Measurements from ENCODE around the gene BPIFB6. TPM values are rescaled to one million over a fixed set of nuclear protein-coding genes. Genes with fewer than 3 reads are reported as not detected.

Gene BPIFB6
- total RNA-seq (2014; rRNA removed), result not detected in 2 replicates
- not detected for polyA plus RNA-seq (2012)

DNA sequence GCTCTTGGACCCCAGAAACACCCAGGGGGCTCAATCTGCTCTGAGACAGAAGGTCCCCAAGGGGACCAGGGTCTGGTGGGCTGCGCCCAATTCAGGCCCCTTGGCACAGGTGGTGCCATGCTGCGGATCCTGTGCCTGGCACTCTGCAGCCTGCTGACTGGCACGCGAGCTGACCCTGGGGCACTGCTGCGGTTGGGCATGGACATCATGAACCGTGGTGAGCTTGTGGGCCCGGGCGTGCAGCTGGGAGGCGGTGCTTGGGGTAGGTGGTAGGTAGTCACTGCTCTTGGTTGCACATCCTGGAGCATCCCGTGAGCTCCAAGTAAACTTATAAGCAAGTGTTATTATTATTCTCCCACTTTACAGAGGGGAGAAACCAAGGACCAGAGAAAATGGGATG, at the start of gene BPIFB6:
BPIFB6 (plus strand) TSS at position 118 of the 400 bp plus-strand sequence; CDS start at position 118, 0 bp downstream.
- DNase-seq (ENCODE audit: low read depth), result no peak

DNA sequence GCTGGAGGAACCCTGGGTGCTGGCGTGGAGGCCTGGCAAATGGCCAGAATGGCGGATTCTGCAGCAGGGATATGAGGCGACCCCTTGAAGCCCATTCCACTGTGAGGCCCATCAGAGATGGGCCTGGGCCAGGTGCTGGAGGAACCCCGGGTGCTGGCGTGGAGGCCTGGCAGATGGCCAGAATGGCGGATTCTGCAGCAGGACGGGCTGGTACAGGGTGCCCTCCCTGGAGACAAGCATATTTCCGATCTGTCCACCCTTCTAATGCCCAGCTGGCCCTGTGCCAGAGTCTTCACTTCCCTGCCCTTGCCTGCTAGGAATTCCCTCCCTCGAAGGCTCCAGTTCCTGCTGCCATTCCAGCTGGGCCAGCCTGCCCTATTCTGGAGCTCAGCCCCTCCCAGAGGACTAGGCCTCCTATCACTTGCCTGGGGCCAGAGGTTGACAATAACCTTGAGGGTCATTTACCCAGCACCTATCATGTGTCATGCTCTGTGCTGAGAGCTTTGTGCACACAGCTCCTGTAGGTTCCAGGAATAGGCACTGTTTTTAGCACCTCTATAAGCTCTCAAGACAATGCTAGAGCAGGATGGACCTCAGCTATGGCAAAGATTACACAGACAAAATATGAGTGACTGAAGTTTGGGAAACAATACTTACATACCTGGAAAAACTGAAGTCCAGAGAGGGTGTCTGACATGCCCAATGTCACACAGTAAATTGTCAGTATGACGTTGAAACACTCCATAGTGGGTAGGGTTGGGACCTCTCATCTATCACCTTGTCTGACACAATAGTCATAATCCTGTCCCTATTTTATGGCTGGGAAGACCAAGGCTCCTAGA, 48.6 kb upstream of the BPIFB6 start:
- no peak for DNase-seq (ENCODE audit: low read depth)

DNA sequence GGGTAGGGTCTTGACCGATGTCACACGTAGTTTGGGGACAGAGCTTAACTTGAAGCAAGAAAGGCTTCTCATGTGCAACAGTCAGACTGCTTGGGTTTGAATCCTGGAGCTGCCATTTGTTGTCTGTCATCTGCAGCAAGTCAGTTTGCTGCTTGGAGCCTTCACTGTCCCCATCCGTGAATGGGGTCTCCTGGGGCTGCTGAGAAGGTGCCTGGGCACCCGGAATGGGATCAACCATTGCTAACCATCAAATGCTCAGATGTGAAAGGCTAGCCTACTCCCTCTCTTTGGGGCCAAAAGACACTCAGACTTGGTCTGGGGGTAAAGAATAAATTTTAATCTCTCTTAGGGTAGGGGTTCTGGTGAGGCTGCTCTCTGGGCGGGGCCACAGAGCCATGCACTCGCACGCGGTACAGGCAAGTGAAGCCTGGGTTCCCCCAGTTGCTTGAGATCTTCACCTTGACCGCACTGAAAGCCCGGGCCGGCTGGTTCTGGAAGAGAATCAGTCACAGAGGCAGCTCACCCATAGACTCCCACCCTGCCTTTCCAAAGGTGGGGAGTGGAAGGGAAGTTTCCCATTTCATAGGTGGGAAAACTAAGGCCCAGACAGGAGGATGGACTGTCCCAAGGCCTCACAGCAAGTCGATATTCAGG, 47.9 kb upstream of the BPIFB6 start:
- no peak for DNase-seq (ENCODE audit: low read depth)

- DNase-seq (ENCODE audit: low read depth), result no peak
These were observed 47.3 kb upstream of the BPIFB6 start for GRCh38 chr20:32984196-32984595.

DNA sequence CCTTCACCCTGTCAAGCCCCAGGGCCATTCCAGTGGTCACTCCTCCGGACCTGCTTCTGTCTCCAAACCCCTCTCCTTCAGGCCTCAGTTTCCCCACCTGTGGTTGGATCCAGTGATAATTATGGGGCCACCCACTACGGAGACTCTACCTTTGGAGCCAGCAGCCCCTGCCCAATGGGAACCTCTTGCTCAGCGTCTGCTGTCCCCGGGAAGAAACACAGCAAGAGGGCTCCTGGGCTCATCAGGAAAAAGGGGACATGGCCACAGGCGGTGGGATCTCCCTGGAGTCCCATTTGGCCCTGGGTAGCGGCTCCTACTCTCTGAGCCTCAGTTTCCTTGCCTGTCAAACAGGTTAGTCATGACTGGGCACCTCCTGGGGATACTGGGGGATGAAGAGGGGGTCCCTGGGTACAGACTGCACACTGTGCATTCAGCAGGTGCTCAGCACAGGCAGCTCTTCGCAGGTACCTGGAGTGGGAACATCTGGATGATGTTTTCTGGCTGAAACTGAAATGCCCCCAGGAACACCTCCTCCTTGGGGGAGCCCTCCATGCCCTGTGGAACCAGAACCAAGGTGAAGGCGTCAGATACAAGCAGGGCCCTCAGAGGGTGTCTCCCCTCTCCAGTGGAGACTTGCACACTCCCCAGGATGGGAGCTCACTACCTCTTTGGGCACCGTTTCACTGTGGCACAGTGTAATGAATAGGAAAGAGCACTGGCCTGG, 46.7 kb upstream of the BPIFB6 start:
- DNase-seq (ENCODE audit: low read depth), result no peak

DNA sequence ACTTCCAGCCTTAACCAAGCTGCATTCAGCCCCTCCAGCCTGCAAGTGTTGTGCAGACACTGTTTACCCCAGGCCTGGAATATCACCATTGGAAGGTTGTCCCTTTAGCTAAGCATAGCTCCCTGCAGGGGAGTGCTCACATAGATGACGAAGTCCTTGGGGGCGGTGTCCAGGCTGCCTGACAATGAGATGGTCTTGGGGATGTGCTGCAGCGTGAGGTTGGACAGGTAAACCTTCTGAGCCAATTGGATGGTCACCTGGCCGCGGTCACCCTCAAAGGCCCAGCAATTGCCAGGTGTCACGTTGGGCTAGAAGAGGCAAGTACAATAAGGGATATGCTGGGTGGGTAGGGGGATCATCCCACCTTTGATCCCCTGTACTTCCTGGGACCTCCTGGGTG, 45.9 kb upstream of the BPIFB6 start:
- no peak for DNase-seq (ENCODE audit: low read depth)

DNA sequence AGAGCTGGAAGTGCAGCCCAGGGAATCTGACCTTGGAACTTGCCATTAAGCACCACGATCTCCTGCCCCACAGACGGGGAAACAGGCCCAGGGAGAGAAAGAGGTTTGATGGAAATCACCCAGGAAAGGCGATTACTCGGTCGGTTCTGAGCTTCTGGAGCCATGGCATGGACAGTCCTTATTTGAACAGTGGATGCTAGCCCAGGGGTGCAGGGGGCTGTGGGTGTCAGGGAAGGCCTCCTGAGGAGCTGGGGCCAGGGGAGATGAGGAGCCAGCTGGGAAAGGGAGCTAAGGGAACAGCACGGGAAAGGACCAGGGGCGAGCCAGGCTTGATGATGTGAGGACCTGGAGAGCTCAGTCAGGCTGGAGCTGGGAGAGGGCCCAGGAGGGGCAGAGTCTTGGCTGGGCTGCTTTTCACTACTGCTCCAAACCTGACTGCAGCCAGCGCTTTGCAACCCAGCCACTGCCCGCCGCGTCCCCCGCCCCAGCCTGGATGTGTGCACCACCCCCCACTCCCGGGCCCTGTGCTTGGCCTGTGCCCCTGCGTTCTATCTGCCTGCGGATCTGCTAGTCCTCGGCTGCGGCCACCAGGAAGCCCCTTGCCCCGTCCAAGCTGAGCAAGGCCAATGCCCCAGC, 45.0 kb upstream of the BPIFB6 start:
- no peak for DNase-seq (ENCODE audit: low read depth)

DNA sequence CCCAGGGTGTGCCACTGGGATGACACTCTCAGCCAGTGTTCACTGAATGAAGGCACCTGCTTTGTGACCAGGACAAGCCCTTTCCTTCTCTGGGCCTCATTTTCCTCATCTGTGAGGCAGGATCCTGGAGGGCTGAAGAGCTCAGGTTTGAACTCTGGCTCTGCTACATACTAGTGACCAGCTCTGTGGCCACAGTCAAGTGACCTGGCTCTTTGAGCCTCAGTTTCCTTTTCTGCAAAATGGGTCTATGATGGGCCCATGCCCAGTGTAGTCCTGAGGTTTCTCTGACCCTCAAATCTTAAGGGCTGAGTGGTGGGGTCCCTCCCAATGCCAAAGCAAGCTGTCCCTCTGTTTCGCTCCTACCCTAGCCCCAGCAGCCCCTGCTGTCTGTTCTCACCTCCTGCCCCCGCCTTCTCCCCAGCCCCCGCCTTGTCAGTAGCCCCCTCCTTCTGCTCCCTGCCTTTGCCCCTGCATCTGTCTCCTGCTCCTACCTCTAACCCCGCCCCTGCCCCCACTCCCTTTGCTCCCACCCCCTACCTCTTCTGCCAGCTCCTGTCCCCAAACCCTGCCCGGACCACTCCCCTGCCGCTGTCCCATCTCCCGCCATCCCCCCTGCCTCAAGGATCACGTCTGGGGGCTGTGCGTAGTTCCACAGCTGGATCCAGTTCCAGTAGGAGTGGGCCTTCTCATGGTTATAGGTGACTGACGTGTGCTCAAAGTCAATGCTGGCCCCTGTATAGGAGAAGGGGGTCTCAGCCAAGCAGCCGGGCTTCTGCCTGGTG, 44.2 kb upstream of the BPIFB6 start:
- DNase-seq (ENCODE audit: low read depth), result no peak

DNA sequence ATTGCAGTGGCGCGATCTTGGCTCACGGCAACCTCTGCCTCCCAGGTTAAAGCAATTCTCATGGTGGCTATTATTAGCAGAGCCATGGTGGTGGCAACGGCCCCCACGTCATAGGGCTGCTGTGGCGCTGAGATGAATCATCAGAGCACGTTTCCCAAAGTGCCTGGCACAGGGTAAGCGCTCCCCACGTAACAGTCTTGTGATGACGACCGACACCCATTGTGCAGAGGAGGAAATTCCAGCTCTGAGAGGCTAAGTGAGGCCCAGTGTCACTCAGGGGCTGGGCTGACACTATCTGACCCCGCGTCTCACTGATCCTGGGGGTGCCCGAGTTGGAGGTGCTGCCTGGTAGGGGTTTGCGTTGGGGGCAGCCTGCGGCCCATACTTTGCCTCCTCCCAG, 43.4 kb upstream of the BPIFB6 start:
- no peak for DNase-seq (ENCODE audit: low read depth)

DNA sequence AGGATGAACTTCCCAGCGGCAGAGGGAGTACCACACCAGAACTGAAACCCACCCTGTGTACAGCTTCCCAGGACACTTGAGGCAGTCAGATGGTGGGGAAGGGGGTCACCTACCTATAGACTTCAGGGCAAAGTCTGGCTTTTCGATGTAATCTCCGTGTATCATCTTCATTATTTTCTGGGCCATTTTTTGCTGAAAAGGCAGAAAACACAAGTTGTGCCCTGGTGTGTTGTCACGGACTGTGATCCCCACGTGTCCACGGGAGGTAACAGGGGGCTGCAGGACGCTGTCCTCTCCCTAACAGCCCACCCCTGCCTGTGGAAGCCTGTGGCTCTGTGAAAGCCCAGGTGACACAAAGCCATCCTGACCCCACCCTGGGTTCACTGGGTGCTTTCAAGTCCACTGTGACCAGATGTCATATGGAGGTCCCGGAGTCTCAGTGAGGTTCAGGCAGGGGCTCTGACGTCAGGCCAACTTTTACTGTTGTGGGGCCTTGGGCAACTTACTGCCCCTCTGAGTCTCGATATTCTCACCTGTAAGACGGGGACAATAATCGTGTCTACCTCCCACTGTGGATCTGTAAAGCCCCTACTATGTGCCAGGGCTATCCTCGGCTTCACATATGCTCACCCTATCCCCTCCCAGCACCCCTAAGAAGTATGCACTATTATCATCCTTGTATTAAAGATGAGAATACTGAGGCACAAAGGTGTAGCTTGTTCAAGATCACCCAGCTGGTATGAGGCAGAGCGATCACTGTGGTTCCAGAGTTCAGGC, 41.8 kb upstream of the BPIFB6 start:
- no peak for DNase-seq (ENCODE audit: low read depth)

DNA sequence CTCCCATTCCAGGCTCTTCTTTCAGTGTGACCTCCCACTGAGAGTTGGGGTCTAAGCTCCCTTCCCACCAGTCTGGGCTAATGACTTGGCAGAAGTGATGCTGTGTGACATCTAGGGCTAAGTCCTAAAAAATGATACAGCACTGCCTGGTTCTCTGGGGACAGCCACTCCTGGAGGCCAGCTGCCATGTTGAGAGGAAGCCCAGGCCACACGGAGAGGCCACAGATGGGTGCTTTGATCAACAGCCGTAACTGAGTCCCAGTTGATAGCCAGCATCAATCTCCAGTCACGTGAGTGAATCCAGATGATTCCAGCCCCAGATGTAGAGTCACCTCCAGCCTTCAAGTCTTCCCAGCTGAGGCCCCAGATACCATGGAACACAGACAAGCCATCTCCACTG, 41.0 kb upstream of the BPIFB6 start:
- DNase-seq (ENCODE audit: low read depth), result no peak

DNA sequence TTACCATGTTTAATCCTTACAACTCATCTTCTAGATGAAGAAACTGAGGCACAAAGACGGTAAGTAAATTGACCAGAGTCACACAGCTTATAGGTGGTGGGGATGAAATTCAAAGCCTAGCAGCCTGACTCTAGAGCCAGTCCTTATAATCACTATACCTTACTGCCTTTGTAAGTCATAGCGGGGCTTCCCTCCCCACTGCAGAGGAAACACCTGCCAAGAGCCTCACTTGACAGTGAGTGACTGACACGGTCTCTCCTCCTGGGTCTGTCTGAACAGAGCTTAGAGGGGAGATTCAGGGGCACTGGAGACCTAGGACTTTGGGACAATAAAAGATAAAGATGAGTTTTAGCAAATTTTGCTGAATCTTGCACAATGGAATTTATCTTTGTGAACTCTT, 40.1 kb upstream of the BPIFB6 start:
- DNase-seq (ENCODE audit: low read depth), result no peak

DNA sequence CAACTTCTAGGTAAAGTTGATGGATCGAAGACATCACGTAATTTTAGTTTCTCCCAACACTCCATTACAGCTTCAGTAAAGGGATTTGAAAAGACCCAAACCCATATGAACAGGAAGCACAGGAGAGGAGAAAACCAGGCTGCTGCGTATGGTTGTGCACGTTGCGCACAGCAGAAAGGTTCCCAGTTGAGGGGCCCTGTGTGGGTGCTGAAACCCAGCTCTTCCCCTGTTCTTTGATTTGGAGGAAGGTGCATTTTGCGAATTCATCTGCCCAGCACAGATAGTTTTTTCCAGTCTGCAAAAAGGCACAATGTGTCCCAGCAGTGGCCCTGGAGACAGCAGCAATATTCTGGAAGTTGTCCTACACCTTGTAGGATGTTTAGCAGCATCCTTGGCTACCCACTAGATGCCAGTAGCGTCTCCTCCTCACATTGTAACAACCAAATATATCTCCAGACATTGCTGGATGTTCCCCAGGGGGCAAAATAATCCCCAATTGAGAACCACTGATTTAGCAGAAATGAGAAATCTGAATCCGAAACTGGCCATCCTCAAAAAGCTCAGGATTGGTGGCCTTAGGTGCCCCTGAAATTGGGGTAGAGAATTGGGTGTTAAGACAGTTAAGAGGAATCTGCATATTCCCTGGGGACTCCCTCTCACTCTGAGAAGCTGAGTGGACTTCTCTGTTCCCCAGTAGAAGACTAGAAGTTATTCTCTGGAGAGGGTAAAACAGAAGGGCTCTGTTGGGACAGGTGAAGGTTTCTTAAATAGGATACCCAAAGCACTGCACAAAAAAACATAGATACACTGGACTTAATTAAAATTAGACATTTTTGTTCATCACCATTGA, 39.4 kb upstream of the BPIFB6 start:
- DNase-seq (ENCODE audit: low read depth), result no peak

DNA sequence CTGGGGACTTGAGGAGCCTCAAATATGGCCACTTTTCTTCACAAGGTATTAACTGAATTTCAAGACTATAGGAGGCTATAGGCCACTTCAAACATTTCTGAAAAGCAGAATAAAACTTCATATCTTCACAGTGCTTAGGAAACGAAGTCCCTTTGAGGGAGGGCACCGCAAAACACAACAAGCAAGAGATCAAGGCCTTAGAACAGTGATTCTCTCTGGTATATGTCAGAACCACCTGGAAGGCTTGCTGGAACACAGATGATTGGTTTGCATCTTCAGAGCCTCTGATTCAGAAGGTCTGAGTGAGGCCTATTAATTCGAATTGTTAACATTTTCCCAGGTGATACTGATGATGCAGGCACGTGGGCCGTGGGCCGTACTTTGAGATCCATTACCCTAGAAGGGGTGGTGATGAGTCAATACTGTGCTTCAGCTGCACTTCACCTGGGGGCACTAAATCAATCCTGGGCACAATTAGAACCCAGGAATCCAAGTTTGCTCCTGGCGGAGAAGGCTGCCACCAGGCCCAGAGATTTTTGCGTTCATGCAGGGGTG, 37.9 kb upstream of the BPIFB6 start:
- no peak for DNase-seq (ENCODE audit: low read depth)

DNA sequence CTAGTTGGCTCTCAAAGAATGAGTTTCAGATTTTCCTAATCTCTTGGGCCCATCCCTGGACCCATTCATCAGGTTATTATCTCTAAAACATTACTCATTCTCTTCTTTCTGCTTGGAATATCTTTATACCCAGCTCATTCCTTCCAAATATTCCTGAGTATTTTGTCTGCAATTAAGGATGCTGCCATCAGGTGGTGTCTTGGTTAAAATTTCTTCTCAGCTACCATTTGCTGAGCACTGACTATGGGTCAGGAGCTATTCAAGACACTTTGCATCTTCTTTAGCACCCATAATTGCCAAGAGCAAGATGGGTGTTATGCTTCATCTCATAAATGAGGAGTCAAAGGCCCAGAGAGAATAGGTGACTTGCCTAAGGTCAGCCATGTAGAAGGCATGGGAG, 35.6 kb upstream of the BPIFB6 start:
- no peak for DNase-seq (ENCODE audit: low read depth)

GRCh38 chr20:32997431-32997830, 34.0 kb upstream of the BPIFB6 start:
- DNase-seq (ENCODE audit: low read depth), result no peak

- no peak for DNase-seq (ENCODE audit: low read depth)
These were observed 31.7 kb upstream of the BPIFB6 start for GRCh38 chr20:32999603-33000250.

GRCh38 chr20:33000802-33001466, 30.5 kb upstream of the BPIFB6 start:
- DNase-seq (ENCODE audit: low read depth), result no peak
